Stimulated activated CD4-positive, alpha-beta T cell treated with anti-CD3 and anti-CD28 coated beads, Interleukin-1b, Interleukin-23, amount 100 ng/mL, for 24 hours (primary cell): ENCODE data around the gene CAPZA2.
"Not testable (repeated sequence)": the region's sequence is repeated elsewhere in the genome, so short reads cannot be mapped to it uniquely, and the experiment has no call there.

Source experiments
- DNase-seq, 4 experiments: peaks; one replicate each; pipeline ENCODE4 v3.0.0-alpha.2; 2020; ENCODE audit warnings: low read depth in 4 of 4, low spot score in 1 of 4

CAPZA2 gene

DNA sequence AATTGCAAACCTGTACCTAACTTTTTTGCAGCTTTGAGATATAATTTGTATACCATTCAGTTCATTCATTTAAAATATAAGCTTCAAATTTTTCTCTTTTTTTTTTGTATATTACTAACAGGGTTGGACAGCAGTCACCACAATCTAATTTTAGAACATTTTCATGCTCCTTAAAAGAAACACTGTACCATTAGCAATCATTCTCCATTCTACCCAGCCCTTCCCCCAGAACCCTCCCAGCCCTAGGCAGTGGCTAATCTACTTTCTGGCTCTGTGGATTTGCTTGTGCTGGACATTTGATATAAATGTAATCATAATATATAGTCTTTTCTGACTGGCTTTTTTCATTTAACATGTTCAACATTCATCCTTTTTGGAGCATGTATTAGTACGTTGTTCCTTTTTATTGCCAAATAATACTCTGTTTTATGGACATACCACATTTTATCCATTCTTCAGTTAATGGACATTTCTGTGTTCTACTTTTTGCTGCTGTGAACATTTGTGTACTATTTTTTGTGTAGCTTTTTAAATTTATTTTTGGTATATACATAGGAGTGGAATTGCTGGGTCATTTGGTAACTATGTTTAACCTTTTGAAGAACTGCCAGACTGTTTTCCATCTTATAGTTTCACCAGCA, 50.0 kb downstream of the CAPZA2 start:
- DNase-seq, result no peak

DNA sequence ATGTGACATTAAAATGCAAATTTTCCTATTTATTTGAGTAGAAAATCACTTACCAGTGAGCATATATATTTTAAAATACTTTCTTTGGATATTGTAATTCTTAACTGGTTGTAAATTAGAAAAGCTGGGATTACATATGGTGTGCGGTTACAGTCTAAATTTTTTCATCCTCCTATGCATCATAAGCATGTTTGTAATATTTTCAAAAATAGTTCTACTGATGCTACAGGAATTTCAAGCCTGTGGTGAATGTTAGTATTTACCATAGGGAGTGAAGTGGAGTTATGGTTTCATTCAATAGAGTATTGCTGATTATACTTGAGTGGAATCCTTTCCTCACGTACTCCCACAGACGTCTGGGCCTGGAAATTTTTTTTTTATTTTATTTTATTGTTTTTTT, 56.3 kb downstream of the CAPZA2 start:
- DNase-seq, result no peak

DNA sequence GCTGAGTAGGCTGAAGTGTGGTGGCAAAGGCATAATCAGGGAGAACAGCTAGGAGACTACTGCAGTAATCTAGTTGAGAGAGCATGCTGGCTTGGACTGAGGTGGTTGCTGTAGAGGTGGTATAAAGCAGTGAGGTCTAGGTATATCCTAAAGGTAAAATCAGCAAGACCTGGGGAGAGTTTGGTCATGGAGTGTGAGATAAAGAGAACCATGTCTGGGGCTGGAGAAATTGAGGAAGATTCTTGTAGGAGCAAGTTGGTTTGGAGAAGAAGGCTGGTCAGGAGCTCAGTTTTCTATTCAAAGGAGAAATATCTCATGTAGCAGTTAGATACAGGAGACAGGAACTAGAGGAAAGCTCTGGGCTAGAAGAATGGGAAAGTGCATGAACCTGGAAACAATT, 58.0 kb downstream of the CAPZA2 start:
- DNase-seq, result no peak

DNA sequence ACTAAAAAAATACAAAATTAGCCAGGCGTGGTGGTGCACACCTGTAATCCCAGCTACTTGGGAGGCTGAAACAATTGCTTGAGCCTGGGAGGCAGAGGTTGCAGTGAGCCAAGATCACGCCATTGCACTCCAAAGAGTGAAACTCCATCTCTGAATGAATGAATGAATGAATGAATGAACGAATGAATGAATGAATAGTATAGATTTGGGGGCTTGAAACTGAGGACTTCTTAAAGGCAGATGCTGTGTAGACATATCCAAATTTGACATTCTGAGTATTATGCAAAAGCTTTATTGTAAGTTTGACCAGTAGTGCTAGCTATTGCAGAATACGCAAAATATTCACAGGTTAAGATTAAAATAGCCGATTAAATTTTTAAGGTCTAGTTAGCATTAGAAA, 60.2 kb downstream of the CAPZA2 start:
- DNase-seq, result no peak

- no peak for DNase-seq
These were observed 62.4 kb downstream of the CAPZA2 start for GRCh38 chr7:116924741-116925140.

- no peak for DNase-seq
These were observed 66.6 kb downstream of the CAPZA2 start for GRCh38 chr7:116929021-116929420.

GRCh38 chr7:116929914-116930913, 67.8 kb downstream of the CAPZA2 start:
- DNase-seq, result peak; percentile 52 to 67 (median 60)

GRCh38 chr7:116932566-116932965, 70.2 kb downstream of the CAPZA2 start:
- no peak for DNase-seq

- DNase-seq, result no peak
These were observed 71.1 kb downstream of the CAPZA2 start for GRCh38 chr7:116933465-116933864.

GRCh38 chr7:116934580-116934979, 72.2 kb downstream of the CAPZA2 start:
- no peak for DNase-seq

DNA sequence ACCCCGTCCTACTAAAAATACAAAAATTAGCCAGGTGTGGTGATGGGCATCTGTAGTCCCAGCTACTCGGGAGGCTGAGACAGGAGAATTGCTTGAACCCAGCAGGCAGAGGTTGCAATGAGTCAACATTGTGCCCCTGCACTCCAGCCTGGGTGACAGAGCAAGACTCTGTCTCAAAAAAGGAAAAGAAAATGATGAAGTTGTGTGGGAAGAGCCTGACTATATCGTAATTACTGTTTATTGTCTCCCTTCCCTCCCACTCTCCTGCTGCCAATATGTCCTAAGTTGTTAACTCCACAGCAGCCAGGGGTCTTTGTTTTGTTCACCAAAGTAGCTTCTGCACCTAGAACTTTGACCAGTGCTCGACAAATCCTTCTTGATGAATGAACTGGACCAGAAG, 74.5 kb downstream of the CAPZA2 start:
- not testable (repeated sequence) for DNase-seq

GRCh38 chr7:116938678-116939077, 76.3 kb downstream of the CAPZA2 start:
- DNase-seq, result no peak

GRCh38 chr7:116940689-116941370, 78.4 kb downstream of the CAPZA2 start:
- DNase-seq, result no peak

DNA sequence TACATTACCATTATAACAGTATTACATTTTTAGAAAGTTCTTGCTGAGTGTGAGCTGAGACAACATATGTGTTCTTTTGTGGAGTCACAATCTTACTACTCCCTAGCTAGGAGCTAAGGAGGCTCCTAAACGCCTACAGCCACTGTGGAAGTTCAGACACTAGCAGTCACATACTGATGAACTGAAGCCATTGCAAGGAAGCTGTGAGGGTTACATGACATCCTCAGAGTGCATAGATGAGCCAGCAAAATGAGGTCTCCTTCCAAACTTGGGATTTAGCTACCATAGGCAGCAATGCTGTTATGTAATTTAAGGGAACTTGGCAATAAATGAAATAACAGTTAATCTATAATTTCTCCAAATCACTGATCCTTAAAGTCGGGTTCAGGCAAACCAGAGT, 80.1 kb downstream of the CAPZA2 start:
- no peak for DNase-seq

- DNase-seq, result no peak
These were observed 86.5 kb downstream of the CAPZA2 start for GRCh38 chr7:116948934-116949333.

GRCh38 chr7:116949941-116950801, 87.8 kb downstream of the CAPZA2 start:
- DNase-seq, result no peak

GRCh38 chr7:116950889-116951351, 88.5 kb downstream of the CAPZA2 start:
- no peak for DNase-seq

DNA sequence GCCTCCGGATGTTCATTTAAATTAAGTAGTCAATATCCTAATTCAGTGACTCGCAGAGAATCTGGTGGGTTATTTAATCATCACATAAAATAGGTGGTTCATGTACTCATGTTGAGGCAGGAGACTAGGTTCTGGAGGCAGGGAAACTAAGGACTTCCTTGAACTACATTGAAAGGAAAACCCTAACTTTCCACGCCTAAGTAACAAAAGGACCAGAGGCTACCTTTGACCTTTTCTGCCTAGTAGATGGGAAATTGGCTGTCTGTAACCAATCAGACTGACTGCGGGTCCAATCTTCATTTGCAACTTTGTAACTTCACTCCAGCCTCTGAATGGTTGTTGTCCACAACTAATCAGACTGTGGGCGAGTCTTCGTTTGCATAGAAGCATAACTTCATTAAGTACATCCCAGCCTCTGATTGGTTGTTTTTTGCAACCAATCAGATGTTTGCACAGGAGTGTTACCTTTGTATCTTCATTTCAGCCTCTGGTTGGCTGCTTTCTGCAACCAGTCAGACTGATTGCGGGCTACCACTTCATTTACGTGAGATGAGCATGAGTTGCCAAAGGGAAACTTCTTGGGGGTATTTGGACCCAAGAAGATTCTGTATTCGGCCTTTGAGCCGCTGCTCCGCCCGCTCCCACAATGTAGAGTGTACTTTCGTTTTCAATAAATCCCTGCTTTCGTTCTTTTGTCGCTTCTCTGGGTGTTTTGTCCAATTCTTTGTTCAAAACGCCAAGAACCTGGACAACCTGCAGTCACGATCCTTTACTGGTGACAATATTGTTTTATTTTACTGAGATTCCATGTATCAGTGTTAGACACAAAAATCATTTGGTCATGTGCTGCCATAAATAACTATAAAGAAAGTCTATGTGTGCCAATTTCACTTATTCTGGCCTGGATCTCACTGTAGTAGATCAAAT, 89.2 kb downstream of the CAPZA2 start:
- DNase-seq, result no peak

GRCh38 chr7:116952635-116953371, 90.4 kb downstream of the CAPZA2 start:
- DNase-seq, result peak in 1 of 4 experiments; percentile 1
